Measurements from ENCODE around the gene METTL5. TPM values are rescaled to one million over a fixed set of nuclear protein-coding genes. Genes with fewer than 3 reads are reported as not detected.

The METTL5 gene
- total RNA-seq, 1 donor from 2014 or later: 49.4 TPM

DNA sequence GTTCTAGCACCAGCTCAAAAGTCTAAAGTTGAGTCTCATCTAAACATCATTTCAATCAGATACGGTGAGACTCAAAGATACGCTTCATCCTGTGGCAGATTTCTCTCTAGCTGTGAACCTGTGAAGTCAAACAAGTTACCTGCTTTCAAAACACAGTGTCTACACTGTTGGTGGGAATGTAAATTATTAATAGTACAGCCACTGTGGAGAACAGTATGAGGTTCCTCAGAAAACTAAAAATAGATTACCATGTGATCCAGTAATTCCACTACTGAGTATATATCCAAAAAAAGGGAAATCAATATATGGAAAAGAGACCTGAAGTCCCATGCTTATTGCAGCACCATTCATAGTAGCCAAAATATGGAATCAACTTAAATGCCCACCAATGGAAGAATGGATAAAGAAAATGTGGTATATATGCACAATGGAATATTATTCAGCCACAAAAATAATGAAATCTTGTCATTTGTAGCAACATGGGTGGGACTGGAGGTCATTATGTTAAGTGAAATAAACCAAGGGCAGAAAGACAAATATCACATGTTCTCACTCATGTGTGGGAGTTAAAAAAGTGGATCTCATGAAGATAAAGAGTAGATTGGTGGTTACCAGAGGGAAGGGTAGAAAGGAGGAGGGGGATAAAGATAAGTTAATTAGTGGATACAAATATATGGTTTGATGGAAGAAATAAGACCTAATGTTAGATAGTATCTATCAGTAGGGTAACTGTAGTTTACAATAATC, 14.2 kb upstream of the METTL5 start:
- TF ChIP-seq, protein P1, sequence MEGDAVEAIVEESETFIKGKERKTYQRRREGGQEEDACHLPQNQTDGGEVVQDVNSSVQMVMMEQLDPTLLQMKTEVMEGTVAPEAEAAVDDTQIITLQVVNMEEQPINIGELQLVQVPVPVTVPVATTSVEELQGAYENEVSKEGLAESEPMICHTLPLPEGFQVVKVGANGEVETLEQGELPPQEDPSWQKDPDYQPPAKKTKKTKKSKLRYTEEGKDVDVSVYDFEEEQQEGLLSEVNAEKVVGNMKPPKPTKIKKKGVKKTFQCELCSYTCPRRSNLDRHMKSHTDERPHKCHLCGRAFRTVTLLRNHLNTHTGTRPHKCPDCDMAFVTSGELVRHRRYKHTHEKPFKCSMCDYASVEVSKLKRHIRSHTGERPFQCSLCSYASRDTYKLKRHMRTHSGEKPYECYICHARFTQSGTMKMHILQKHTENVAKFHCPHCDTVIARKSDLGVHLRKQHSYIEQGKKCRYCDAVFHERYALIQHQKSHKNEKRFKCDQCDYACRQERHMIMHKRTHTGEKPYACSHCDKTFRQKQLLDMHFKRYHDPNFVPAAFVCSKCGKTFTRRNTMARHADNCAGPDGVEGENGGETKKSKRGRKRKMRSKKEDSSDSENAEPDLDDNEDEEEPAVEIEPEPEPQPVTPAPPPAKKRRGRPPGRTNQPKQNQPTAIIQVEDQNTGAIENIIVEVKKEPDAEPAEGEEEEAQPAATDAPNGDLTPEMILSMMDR (conservative IDR thresholded peaks at IDR 0.05): no peak
- peak overlapping the region; percentile 0 for H3K27ac Mint-ChIP-seq
- H3K4me3 Mint-ChIP-seq: no peak overlapping the region
- no peaks in the 10 kb centered on the region for H3K9me3 Mint-ChIP-seq
- no peaks in the 10 kb centered on the region for H3K4me1 Mint-ChIP-seq (ENCODE audit: unreplicated experiment)
- DNase-seq (ENCODE audit: extremely low spot score, unreplicated experiment): no peak
- H3K27me3 Mint-ChIP-seq: no peaks in the 10 kb centered on the region
- peaks cover 18% of the 10 kb centered on the region for H3K36me3 Mint-ChIP-seq

GRCh38 chr2:169834401-169834800, 9.7 kb upstream of the METTL5 start:
- DNase-seq (ENCODE audit: extremely low spot score, unreplicated experiment): no peak
- Mint-ChIP-seq H3K4me3 (no peak overlapping the region), H3K27me3 (no peaks in the 10 kb centered on the region), H3K9me3 (no peaks in the 10 kb centered on the region), H3K4me1 (ENCODE audit: unreplicated experiment) (peaks cover 3% of the 10 kb centered on the region), H3K27ac (no peak overlapping the region), H3K36me3 (peaks cover 19% of the 10 kb centered on the region)
- TF ChIP-seq, protein P1 (conservative IDR thresholded peaks at IDR 0.05): no peak

DNA sequence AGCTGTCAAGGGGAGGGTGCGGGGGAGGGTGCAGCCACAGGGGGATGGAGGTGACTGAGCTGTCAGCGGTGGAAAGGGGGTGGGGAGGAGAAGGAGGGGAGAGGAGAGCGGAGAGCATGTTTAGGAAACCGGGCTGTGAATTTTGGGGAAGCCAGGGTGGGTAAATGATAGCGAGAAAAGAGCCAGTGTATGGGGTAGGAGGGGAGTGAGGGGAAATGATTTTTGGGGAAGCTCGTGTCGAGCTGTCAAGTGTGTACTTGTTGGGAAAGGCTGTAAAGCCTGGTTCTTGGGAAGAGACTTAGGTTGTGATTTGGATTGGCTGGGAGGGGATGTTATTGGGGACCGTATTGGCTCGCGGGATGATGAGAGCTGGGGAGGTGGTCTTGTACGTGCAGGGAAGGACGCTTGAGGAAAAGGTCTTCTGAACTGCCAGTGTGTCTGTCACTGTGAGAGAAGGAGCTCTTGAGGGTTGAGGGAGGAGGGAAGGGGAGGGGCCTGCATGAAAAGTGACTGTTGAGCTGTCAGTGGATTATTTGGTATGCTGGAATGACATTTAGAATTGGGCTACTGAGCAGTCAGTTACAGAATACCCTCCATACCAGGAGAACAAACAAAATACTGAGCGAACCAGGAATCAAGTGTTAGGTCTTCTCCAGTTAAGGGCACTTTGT, 3.6 kb upstream of the METTL5 start:
- Mint-ChIP-seq H3K4me1 (ENCODE audit: unreplicated experiment) (peaks cover 32% of the 10 kb centered on the region), H3K9me3 (no peaks in the 10 kb centered on the region), H3K27ac (peak overlapping the region; percentile 96), H3K27me3 (no peaks in the 10 kb centered on the region), H3K4me3 (peak overlapping the region; percentile 100), H3K36me3 (peaks cover 14% of the 10 kb centered on the region)
- TF ChIP-seq, protein P1 (conservative IDR thresholded peaks at IDR 0.05): no peak
- no peak for DNase-seq (ENCODE audit: extremely low spot score, unreplicated experiment)

DNA sequence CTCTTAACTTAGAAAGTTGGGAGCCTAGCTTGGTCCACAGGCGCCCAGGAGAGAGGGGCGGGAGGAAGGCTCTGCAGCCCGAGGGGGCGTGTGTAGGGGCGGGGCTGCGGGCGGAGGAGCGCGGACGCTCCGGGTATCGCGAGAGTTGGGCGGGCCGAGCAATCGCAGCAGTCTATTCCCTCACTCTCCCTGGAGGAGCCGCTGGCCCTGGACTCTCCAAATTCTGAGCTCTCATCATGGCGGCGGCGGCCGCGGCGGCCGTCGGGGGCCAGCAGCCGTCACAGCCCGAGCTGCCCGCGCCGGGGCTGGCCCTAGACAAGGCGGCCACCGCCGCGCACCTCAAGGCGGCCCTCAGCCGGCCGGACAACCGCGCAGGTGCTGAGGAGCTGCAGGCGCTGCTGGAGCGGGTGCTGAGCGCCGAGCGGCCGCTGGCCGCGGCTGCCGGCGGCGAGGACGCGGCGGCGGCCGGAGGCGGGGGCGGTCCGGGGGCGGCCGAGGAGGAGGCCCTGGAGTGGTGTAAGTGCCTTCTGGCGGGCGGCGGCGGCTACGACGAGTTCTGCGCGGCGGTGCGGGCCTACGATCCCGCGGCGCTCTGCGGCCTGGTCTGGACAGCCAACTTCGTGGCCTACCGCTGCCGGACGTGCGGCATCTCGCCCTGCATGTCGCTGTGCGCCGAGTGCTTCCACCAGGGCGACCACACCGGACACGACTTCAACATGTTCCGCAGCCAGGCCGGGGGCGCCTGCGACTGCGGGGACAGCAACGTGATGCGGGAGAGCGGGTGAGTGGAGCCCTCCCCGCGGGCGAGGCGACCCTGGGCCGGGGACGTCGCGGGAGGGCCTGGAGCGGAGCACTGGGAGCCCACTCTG, 2.8 kb upstream of the METTL5 start, which contains the start of gene UBR3:
UBR3 (plus strand) TSS at position 183 of the 869 bp plus-strand sequence; CDS start at position 237, 54 bp downstream.
- Mint-ChIP-seq H3K9me3 (no peaks in the 10 kb centered on the region), H3K27ac (peak within 1 kb of the TSS; percentile 96), H3K4me3 (peak within 1 kb of the TSS; percentile 100), H3K36me3 (peaks cover 10% of the 10 kb centered on the region), H3K4me1 (ENCODE audit: unreplicated experiment) (peaks cover 38% of the 10 kb centered on the region), H3K27me3 (no peaks in the 10 kb centered on the region)
- TF ChIP-seq, protein P1 (conservative IDR thresholded peaks at IDR 0.05): peak; percentile 15
- DNase-seq (ENCODE audit: extremely low spot score, unreplicated experiment): peak; percentile 94

DNA sequence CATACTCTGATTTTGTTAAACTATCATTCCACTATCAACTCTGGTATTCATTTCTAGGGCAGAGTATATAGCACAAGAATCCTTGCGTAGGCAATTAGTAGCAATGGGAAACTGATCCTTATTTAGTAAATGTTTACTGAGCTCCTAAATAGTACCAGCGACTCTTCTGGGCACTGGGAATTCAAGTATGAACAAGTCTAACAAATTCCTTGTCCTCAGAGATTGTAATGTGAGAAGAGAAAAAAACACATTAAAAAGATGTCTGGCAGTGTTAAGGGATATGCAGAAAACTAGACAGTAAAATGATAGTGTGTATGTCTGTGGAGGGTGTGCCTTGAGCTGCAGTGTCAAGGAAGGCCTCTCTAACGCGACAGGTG, 721 bp downstream of the METTL5 start:
- Mint-ChIP-seq H3K9me3 (no peaks in the 10 kb centered on the region), H3K4me3 (peak overlapping the region; percentile 93), H3K4me1 (ENCODE audit: unreplicated experiment) (peaks cover 34% of the 10 kb centered on the region)

More for the DNA sequence above, 721 bp downstream of the METTL5 start:
- TF ChIP-seq, protein P1 (conservative IDR thresholded peaks at IDR 0.05): no peak
- Mint-ChIP-seq H3K27me3 (no peaks in the 10 kb centered on the region), H3K36me3 (peaks cover 8% of the 10 kb centered on the region), H3K27ac (peak overlapping the region; percentile 82)
- DNase-seq (ENCODE audit: extremely low spot score, unreplicated experiment): no peak

Measured in type B pancreatic cell (in vitro differentiated cells).